Measurements from ENCODE around the gene TUBAL3. TPM values are rescaled to one million over a fixed set of nuclear protein-coding genes. Genes with fewer than 3 reads are reported as not detected.

TUBAL3 gene
- total RNA-seq, 5 donors from 2014 or later (not counting 1 experiment from before 2014, with no cell fraction given): not detected

- no peak overlapping the region for H3K4me3 Mint-ChIP-seq
- Histone ChIP-seq H3K27ac (ENCODE audit: low read length) (no peak overlapping the region), H3K36me3 (ENCODE audit: control insufficient read depth in 2 of 2, extremely low read depth in 1 of 2, insufficient read depth in 1 of 2, low read length in 1 of 2) (no peaks in the 10 kb centered on the region), H3K4me3 (ENCODE audit: control insufficient read depth in 1 of 2, extremely low read depth in 1 of 2, low read length in 1 of 2) (no peak overlapping the region), H3K27me3 (replicated peaks in 1 of 2; ENCODE audit: control insufficient read depth in 2 of 2, extremely low read depth in 1 of 2, insufficient read depth in 2 of 2, low read length in 1 of 2) (peaks cover 0 to 8% of the 10 kb centered on the region in 2 experiments), H3K4me1 (ENCODE audit: control insufficient read depth in 1 of 2, extremely low read depth in 1 of 2, insufficient read depth in 2 of 2, low read length in 2 of 2) (no peaks in the 10 kb centered on the region), H3K9me3 (no peaks in the 10 kb centered on the region)
- ChIA-PET CTCF (no interaction called here), POLR2A (no interaction called here)
- peaks cover 0 to 6% (median 0%) of the 10 kb centered on the region in 3 donors for H3K4me1 Mint-ChIP-seq
- no peaks in the 10 kb centered on the region for H3K36me3 Mint-ChIP-seq
- WGBS (ENCODE audit: insufficient coverage): 90% methylated on average over 4 of the region's 7 CpGs
- no peaks in the 10 kb centered on the region for H3K9me3 Mint-ChIP-seq
- DNase-seq (no peak), ATAC-seq (replicated peaks in 1 of 4) (no peak)
- peaks cover 5 to 33% of the 10 kb centered on the region in 2 donors for H3K27me3 Mint-ChIP-seq
- H3K27ac Mint-ChIP-seq: no peak overlapping the region
These were observed 44.2 kb downstream of the TUBAL3 start for GRCh38 chr10:5360318-5360915.

GRCh38 chr10:5356302-5356763, 48.3 kb downstream of the TUBAL3 start:
- POLR2A ChIA-PET: no interaction called here
- H3K27me3 Mint-ChIP-seq: peaks cover 0 to 25% of the 10 kb centered on the region in 2 donors
- no peaks in the 10 kb centered on the region for H3K9me3 ChIP-seq
- no CpG with 5 or more reads among the region's 4 CpGs for WGBS (ENCODE audit: insufficient coverage)
- no peak for DNase-seq
- ATAC-seq (replicated peaks in 1 of 4): no peak
- no peaks in the 10 kb centered on the region for H3K36me3 ChIP-seq (ENCODE audit: control insufficient read depth in 2 of 2, extremely low read depth in 1 of 2, insufficient read depth in 1 of 2, low read length in 1 of 2)
- no peak overlapping the region for H3K27ac ChIP-seq (ENCODE audit: low read length)
- no peak overlapping the region for H3K4me3 Mint-ChIP-seq
- H3K27ac Mint-ChIP-seq: no peak overlapping the region
- H3K4me1 ChIP-seq (ENCODE audit: control insufficient read depth in 1 of 2, extremely low read depth in 1 of 2, insufficient read depth in 2 of 2, low read length in 2 of 2): no peaks in the 10 kb centered on the region
- H3K9me3 Mint-ChIP-seq: no peaks in the 10 kb centered on the region
- CTCF ChIA-PET: interaction anchor here in 1 of 2 donors (0.5 kb wide), 1 partner anchor 1297 kb away, joined by 3 read pairs; no protein-coding TSS in a partner anchor
- H3K4me3 ChIP-seq (ENCODE audit: control insufficient read depth in 1 of 2, extremely low read depth in 1 of 2, low read length in 1 of 2): no peak overlapping the region
- H3K36me3 Mint-ChIP-seq: no peaks in the 10 kb centered on the region
- H3K4me1 Mint-ChIP-seq: peaks cover 0 to 6% (median 0%) of the 10 kb centered on the region in 3 donors
- no peaks in the 10 kb centered on the region for H3K27me3 ChIP-seq (replicated peaks in 1 of 2; ENCODE audit: control insufficient read depth in 2 of 2, extremely low read depth in 1 of 2, insufficient read depth in 2 of 2, low read length in 1 of 2)

- WGBS (ENCODE audit: insufficient coverage): 90% methylated on average over 4 of the region's 6 CpGs
- Histone ChIP-seq H3K27ac (ENCODE audit: low read length) (no peak overlapping the region), H3K27me3 (replicated peaks in 1 of 2; ENCODE audit: control insufficient read depth in 2 of 2, extremely low read depth in 1 of 2, insufficient read depth in 2 of 2, low read length in 1 of 2) (no peaks in the 10 kb centered on the region), H3K4me3 (ENCODE audit: control insufficient read depth in 1 of 2, extremely low read depth in 1 of 2, low read length in 1 of 2) (no peak overlapping the region), H3K4me1 (ENCODE audit: control insufficient read depth in 1 of 2, extremely low read depth in 1 of 2, insufficient read depth in 2 of 2, low read length in 2 of 2) (no peaks in the 10 kb centered on the region), H3K9me3 (no peaks in the 10 kb centered on the region), H3K36me3 (ENCODE audit: control insufficient read depth in 2 of 2, extremely low read depth in 1 of 2, insufficient read depth in 1 of 2, low read length in 1 of 2) (no peaks in the 10 kb centered on the region)
- Mint-ChIP-seq H3K4me3 (no peak overlapping the region), H3K27me3 (peaks cover 0 to 21% of the 10 kb centered on the region in 2 donors), H3K9me3 (no peaks in the 10 kb centered on the region), H3K36me3 (no peaks in the 10 kb centered on the region), H3K4me1 (peaks cover 0 to 6% (median 0%) of the 10 kb centered on the region in 3 donors), H3K27ac (no peak overlapping the region)
- ATAC-seq (replicated peaks in 1 of 4): no peak
- DNase-seq: no peak
- POLR2A ChIA-PET: no interaction called here
- CTCF ChIA-PET: no interaction called here
These were observed 48.9 kb downstream of the TUBAL3 start for GRCh38 chr10:5355594-5356301.

- Histone ChIP-seq H3K27me3 (replicated peaks in 1 of 2; ENCODE audit: control insufficient read depth in 2 of 2, extremely low read depth in 1 of 2, insufficient read depth in 2 of 2, low read length in 1 of 2) (no peaks in the 10 kb centered on the region), H3K27ac (ENCODE audit: low read length) (no peak overlapping the region), H3K4me3 (ENCODE audit: control insufficient read depth in 1 of 2, extremely low read depth in 1 of 2, low read length in 1 of 2) (no peak overlapping the region), H3K9me3 (no peaks in the 10 kb centered on the region), H3K36me3 (ENCODE audit: control insufficient read depth in 2 of 2, extremely low read depth in 1 of 2, insufficient read depth in 1 of 2, low read length in 1 of 2) (no peaks in the 10 kb centered on the region), H3K4me1 (ENCODE audit: control insufficient read depth in 1 of 2, extremely low read depth in 1 of 2, insufficient read depth in 2 of 2, low read length in 2 of 2) (no peaks in the 10 kb centered on the region)
- Mint-ChIP-seq H3K4me1 (peaks cover 0 to 6% (median 0%) of the 10 kb centered on the region in 3 donors), H3K27ac (no peak overlapping the region), H3K36me3 (no peaks in the 10 kb centered on the region), H3K4me3 (no peak overlapping the region), H3K9me3 (no peaks in the 10 kb centered on the region), H3K27me3 (peaks cover 0 to 17% of the 10 kb centered on the region in 2 donors)
- no peak for DNase-seq
- ChIA-PET POLR2A (no interaction called here), CTCF (no interaction called here)
- WGBS (ENCODE audit: insufficient coverage): no CpG with 5 or more reads among the region's 3 CpGs
- no peak for ATAC-seq (replicated peaks in 1 of 4)
These were observed 50.6 kb downstream of the TUBAL3 start for GRCh38 chr10:5354068-5354467.

GRCh38 chr10:5349362-5349761, 55.3 kb downstream of the TUBAL3 start:
- DNase-seq: no peak
- no peaks in the 10 kb centered on the region for H3K9me3 Mint-ChIP-seq
- CTCF ChIA-PET: no interaction called here
- Histone ChIP-seq H3K4me1 (ENCODE audit: control insufficient read depth in 1 of 2, extremely low read depth in 1 of 2, insufficient read depth in 2 of 2, low read length in 2 of 2) (no peaks in the 10 kb centered on the region), H3K9me3 (no peaks in the 10 kb centered on the region), H3K4me3 (ENCODE audit: control insufficient read depth in 1 of 2, extremely low read depth in 1 of 2, low read length in 1 of 2) (no peak overlapping the region), H3K27ac (ENCODE audit: low read length) (no peak overlapping the region), H3K27me3 (replicated peaks in 1 of 2; ENCODE audit: control insufficient read depth in 2 of 2, extremely low read depth in 1 of 2, insufficient read depth in 2 of 2, low read length in 1 of 2) (no peaks in the 10 kb centered on the region), H3K36me3 (ENCODE audit: control insufficient read depth in 2 of 2, extremely low read depth in 1 of 2, insufficient read depth in 1 of 2, low read length in 1 of 2) (no peaks in the 10 kb centered on the region)
- ATAC-seq (replicated peaks in 1 of 4): no peak
- H3K36me3 Mint-ChIP-seq: no peaks in the 10 kb centered on the region
- POLR2A ChIA-PET: no interaction called here
- H3K27me3 Mint-ChIP-seq: peaks cover 0 to 4% of the 10 kb centered on the region in 2 donors
- H3K27ac Mint-ChIP-seq: no peak overlapping the region
- 100% methylated on average over 2 of the region's 2 CpGs for WGBS (ENCODE audit: insufficient coverage)
- no peak overlapping the region for H3K4me3 Mint-ChIP-seq
- no peaks in the 10 kb centered on the region for H3K4me1 Mint-ChIP-seq

DNA sequence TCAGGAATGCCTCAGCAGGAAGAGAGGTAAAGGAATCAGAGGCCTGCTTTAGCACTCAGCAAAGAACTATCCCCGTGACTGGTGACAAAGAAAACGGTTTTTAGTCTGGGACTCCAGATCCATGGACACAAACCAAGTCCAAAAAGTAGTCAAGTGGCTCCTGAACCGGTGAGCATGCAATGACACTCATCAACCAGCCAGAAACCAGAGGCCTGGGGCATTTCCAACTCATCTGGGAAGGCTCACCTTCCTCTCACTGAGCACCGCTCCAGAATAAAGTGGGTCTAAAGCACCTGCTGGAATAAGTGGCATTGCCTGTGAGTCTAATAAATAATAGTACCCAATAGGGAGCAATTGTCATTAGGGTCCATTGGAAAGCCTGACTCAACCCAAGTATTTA, 57.7 kb downstream of the TUBAL3 start:
- Mint-ChIP-seq H3K27me3 (peaks cover 0 to 5% of the 10 kb centered on the region in 2 donors), H3K27ac (no peak overlapping the region), H3K36me3 (no peaks in the 10 kb centered on the region), H3K9me3 (no peaks in the 10 kb centered on the region), H3K4me1 (peaks cover 0 to 1% (median 0%) of the 10 kb centered on the region in 3 donors), H3K4me3 (no peak overlapping the region)
- ATAC-seq (replicated peaks in 1 of 4) (no peak), DNase-seq (no peak)
- no peak overlapping the region for H3K27ac ChIP-seq (ENCODE audit: low read length)
- no peak overlapping the region for H3K4me3 ChIP-seq (ENCODE audit: control insufficient read depth in 1 of 2, extremely low read depth in 1 of 2, low read length in 1 of 2)
- H3K4me1 ChIP-seq (ENCODE audit: control insufficient read depth in 1 of 2, extremely low read depth in 1 of 2, insufficient read depth in 2 of 2, low read length in 2 of 2): no peaks in the 10 kb centered on the region
- ChIA-PET CTCF (interaction anchor here in 1 of 2 donors (0.6 kb wide), 1 partner anchor 128 kb away, joined by 3 read pairs; no protein-coding TSS in a partner anchor), POLR2A (no interaction called here)
- no peaks in the 10 kb centered on the region for H3K27me3 ChIP-seq (replicated peaks in 1 of 2; ENCODE audit: control insufficient read depth in 2 of 2, extremely low read depth in 1 of 2, insufficient read depth in 2 of 2, low read length in 1 of 2)
- H3K36me3 ChIP-seq (ENCODE audit: control insufficient read depth in 2 of 2, extremely low read depth in 1 of 2, insufficient read depth in 1 of 2, low read length in 1 of 2): no peaks in the 10 kb centered on the region
- 69% methylated on average over 2 of the region's 4 CpGs for WGBS (ENCODE audit: insufficient coverage)
- H3K9me3 ChIP-seq: no peaks in the 10 kb centered on the region

Measured in T-cell (primary cell).